HG03558 (cell line): ENCODE results near the gene AUP1.
A peak's percentile ranks its signal among the peaks of the same experiment; 100 is the strongest.
"Not testable (repeated sequence)": the region's sequence is repeated elsewhere in the genome, so short reads cannot be mapped to it uniquely, and the experiment has no call there.

Experiments used
- ATAC-seq: cut with Tn5 transposase; IDR thresholded peaks from one replicate; pipeline ENCODE4 v1.9.1; 2021; ENCODE audit warnings: moderate number of reproducible peaks; ENCODE audit not compliant: unreplicated experiment; ENCODE audit errors: extremely low read depth

AUP1 gene

DNA sequence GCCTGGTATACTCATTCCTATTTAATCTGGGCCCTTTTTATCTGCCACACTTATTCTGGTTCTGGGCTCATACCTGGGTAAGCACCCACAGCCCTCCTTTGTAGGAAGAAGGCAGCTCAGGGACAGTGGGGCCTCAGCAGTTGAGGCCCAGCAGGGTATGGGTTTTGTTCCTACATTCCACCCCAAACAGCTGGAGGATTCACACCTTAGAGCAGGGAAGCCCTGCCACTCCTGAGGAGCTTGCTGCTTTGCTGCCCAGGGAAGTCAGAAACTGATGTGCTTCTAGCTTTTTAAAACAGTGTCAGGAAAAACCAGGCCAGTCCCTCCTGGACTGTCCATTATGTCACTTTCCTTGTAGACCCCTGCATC lies 28.9 kb downstream of the AUP1 start:
- ATAC-seq: no peak

GRCh38 chr2:74499940-74500577 lies 29.4 kb downstream of the AUP1 start:
- no peak for ATAC-seq

DNA sequence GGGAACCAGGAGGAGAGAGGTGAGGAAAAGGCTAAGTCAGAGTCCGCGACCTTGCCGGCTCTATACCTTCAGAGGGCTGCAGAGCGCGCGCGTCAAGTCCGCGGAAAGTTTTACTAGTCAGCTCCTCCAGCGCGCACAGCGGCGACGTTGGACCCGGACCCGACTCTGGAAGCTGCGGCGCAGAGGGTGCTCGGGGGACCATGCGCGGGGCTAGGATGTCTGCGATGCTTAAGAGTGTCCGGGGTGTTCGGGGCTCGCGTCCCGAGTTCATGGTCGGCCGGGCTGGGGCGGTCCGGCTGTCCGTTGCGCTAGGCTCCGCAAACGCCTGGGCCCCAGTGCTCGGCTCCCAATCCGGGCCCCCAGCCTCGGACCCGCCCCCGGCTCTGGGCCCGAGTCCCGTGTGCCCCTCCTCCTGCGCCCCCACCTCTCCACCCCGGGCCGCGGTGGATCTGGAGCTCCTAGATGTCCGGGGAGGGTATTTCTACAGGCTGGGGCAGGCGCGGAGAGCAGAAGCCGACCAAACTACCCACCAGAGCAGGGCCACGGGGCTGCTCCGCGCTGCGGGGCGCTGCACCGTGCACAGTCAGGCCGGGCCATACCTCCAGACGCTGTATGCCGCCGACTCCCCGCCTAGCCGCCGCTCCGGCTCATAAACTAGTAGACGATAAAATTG lies 30.1 kb downstream of the AUP1 start, which contains the start of gene LBX2:
LBX2 (minus strand) TSS at position 337 of the 673 bp plus-strand sequence; CDS start at position 271, 66 bp downstream.
- ATAC-seq: no peak

GRCh38 chr2:74498500-74499266 lies 30.8 kb downstream of the AUP1 start:
- ATAC-seq: no peak

DNA sequence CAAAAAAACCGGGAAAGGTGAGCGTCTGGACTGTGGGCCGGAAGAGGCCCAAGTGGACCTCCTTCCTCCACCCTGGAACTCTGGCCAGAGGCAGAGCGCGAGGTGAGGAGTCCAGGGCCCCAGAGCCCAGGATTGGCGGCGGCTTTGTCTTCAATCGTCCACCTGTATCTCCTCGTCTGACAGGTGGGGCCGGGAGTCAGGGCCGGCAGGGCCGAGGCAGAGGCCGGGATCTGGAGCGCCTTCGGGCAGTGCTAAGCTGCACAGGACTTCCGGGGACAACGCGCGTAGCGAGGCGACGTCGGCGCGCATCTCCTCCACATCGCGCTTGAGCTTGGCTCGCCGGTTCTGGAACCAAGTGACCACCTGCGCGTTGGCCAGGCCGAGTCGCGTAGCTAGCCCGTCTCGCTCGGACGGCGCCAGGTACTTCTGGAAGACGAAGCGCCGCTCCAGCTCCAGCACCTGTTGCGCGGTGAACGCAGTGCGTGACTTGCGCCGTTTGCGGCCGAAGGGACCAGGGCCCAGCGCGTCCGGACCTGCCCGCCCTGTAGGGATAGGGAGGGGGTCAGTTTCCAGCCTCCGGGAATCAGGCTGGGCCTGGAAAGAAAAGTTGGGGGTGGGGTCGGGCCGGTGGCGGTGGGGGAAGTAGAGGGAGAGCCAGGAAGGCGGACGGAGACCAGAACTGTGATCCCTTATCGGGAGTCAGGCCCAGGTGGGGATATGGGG lies 31.6 kb downstream of the AUP1 start:
- no peak for ATAC-seq

- no peak for ATAC-seq
Observed at GRCh38 chr2:74496997-74497776, 32.3 kb downstream of the AUP1 start.

DNA sequence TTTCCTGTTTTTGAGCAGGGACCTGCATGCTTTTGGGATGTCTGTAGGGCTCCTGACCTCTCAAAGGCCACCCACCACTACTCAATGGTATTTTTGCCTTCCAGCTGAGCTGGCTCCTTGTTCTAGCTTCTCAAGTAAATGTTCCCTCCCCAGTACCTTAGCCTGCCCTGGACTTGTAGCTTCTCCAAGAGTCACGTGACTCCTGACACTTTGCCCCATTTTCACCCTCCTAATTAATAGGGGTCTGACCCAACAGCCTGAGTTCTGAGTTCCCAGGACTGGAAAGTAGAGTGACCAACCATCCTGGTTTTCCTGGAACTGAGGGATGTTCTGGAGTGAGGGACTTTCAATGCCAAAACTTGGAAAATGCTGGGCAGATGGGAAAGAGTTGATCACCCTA lies 34.1 kb downstream of the AUP1 start:
- no peak for ATAC-seq

GRCh38 chr2:74493546-74493945 lies 36.0 kb downstream of the AUP1 start:
- ATAC-seq: no peak

- ATAC-seq: no peak
Observed at GRCh38 chr2:74491648-74492544, 37.6 kb downstream of the AUP1 start.

DNA sequence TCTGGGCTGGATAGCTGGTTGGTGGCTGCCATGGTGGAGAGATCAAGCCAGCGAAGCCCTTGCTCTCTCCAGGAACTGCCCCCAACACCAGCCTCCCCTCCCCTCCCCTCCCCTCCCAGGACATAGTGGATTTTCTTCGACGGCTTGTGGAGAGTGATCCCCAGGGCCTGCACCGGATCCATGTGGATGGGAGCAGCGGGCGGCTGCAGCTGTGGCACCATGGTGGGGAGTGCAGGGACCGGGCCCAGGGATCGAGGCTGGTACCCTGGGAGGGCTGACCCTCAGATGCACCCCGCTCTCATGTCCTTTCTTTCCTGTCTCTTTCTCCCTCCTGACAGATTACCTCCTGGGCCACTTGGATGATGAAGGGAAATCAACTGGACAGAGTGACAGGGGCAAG lies 39.6 kb downstream of the AUP1 start:
- ATAC-seq: no peak

- no peak for ATAC-seq
Observed at GRCh38 chr2:74488643-74489481, 40.6 kb downstream of the AUP1 start.

DNA sequence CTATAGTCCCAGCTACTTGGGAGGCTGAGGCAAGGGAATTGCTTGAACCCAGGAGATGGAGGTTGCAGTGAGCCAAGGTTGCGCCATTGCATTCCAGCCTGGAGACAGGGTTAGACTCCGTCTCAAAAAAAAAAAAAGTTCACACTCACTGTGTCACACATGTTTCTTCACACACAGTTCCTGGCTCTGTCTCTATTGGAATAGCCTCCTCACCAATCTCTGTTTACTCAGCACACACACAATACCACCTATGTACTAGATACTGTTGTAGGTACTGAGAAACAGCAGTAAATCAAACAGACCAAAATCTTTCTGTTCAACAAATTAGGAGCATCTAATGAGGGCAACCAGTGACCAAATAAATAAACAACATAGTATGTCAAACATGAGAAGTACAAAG lies 43.4 kb downstream of the AUP1 start:
- no peak for ATAC-seq

DNA sequence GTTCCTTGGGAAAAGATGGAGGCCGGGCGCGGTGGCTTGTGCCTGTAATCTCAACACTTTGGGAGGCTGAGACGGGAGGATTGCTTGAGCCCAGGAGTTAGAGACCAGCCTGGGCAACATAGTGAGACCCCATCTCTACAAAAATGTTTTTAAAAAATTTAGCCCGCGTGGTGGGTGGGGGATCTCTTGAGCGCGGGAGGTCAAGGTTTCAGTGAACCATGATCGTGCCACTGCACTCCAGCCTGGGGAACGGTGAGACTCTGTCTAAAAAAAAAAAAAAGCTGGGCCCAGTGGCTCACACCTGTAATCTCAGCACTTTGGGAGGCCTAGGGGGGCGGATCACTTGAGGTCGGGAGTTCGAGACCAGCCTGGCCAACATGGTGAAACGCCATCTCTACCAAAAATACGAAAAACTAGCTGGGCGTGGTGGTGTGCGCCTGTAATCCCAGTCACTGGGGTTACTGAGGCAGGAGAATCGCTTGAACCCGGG lies 45.8 kb downstream of the AUP1 start:
- ATAC-seq: not testable (repeated sequence)

GRCh38 chr2:74482801-74483674 lies 46.5 kb downstream of the AUP1 start, which contains the start of the genes CCDC142 and TTC31:
Gene CCDC142, minus strand, starts transcription at chr2:74482998. Its CDS starts 161 bp downstream, at chr2:74482837.
Gene TTC31, plus strand, starts transcription at chr2:74483081. Its CDS starts 15 bp downstream, at chr2:74483096.
- ATAC-seq: peak; percentile 56

DNA sequence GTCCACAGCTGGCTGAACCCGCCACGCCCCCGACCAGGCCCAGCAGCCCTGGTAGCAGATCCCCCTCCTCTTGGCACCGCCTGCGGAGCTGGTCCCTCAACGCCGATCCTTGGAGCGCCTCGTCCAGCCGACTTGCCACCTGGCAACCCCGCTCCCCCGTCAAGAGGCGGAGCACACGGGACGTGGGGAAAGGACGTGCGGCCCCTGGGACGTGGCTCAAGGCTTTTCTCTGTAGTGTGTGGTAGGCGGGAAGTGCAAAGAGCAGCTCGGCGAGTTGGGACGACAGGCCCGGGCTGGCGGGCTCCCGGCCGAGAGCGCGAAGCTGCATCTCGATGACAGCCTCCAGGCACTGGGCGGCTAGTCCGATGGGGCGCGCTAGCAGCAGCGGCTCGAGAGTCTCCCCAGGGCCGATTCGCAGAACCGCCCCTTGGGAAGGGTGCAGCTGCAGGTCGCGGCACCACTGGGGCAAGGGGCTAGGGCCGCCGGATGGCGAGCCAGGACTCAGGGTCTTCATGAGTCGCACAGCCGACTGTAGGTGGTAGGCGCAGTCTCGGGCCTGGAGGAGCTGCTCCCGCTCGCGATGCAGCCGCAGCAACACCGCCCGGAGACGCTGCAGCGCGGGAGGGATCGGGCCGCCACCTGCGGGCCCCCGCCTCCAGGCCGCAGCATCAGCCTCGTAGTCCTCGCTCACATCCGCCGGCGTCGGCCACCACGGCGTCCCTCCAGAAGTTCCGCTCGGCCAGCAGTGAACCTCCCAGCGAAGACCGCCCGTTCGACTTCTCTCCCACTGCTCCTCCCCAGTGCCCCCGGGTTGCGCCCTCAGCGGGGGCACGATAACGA lies 47.3 kb downstream of the AUP1 start:
- peak; percentile 23 for ATAC-seq

DNA sequence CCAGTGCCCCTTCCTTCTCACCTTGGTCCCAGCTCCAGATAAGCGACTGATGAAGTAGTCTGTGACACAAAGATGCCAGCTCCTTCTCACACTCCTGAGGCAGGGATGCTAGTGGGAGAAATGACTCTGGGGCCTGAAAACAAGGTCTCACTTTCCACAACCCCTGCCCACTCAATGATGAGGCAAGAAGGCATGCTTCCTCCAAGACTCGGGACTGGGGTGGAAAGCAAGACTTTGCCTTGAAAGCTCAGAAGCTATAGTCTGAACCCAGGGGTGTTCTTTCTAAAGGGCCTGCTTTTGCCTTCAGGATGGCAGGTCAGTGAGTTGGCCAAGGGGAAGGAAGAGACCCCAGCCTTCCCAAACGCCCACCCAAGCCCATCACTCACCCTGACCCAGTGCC lies 48.1 kb downstream of the AUP1 start:
- ATAC-seq: no peak
